HG03354 (cell line): Measurements from ENCODE around the gene LMF2.

Experiments used
- ATAC-seq: cut with Tn5 transposase; IDR thresholded peaks from one replicate; pipeline ENCODE4 v1.9.1; 2021; ENCODE audit warnings: mild to moderate bottlenecking; ENCODE audit not compliant: unreplicated experiment, poor library complexity, severe bottlenecking

Gene LMF2

GRCh38 chr22:50469377-50470305 lies 37.9 kb downstream of the LMF2 start:
- peak; percentile 63 for ATAC-seq

- ATAC-seq, result no peak
Observed at GRCh38 chr22:50468626-50469025, 38.9 kb downstream of the LMF2 start.

GRCh38 chr22:50467773-50468440 lies 39.6 kb downstream of the LMF2 start:
- no peak for ATAC-seq

GRCh38 chr22:50467341-50467740 lies 40.2 kb downstream of the LMF2 start:
- no peak for ATAC-seq

DNA sequence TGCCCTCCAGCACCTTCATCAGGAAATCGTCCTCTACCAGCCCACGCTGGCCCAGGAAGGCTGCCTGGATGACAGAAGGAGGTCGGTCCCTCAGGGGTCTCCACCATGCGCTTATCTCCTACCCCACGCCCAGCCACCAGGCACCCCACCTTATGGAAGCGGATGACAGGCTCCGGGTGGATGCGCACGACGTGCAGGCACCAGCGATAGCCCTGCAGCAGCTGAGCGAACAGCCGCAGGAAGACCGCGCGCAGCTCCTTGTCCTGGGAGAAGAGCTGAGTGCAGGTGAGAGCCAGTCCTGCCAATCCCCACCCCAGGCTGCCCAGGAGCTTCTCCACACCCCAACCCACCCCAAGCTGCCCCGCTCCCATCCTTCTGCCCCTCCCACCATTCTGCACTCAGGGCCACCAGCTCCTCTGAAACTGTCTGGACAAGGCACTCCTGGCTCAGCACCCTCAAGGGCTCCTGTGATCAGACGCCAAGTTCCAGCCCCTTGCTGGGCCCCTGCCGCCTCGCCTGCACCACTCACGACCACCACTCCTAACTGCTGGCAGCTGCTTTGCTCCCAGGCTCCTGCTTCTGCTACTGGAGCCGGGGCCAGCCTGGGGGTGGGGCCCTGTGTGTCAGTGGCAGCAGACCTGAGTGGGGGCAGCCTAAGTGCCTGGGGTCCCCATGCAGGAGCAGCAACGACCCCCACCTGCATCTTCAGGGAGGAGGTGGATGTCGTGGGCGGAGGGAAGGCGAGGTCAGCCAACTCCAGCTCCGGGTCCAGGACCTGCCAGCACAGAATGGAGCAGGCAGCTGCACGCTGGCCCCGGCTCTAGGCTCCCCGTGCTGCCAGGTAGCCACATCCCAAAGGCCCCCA lies 42.2 kb downstream of the LMF2 start:
- no peak for ATAC-seq

GRCh38 chr22:50464451-50464850 lies 43.1 kb downstream of the LMF2 start:
- no peak for ATAC-seq

DNA sequence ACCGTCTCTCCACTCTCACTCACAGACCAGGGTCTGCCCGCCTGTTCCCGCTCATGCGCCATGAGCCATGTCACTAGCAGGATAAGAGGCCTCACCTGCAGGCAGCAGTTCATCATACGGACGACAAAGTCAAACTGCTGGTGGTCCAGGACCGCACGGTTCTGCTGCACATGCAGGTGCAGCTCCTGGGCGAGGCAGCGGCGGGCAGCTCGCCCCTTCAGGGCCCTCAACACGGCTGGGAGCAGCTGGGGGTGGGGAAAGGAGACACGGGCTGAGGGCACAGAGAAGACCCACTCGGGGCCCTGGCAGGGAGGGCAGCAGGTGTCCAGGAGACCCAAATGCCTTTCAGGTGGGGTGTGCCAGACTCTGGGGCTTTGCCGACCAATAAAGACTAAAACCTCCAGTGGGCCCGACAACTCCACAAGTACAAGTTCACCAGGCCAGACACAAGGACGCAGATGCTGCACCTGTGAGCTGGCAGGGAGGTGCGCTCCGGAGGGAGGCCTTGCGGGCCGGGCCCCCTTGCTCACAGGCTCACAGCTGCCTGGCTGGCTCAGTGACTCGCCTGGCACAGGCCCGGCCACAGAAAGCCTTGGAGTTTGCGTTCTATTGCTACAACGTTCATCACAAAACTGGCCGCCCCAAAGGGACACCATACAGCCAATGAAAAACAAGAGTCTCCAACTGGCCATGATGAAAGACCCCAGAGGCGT lies 44.2 kb downstream of the LMF2 start:
- ATAC-seq, result no peak

DNA sequence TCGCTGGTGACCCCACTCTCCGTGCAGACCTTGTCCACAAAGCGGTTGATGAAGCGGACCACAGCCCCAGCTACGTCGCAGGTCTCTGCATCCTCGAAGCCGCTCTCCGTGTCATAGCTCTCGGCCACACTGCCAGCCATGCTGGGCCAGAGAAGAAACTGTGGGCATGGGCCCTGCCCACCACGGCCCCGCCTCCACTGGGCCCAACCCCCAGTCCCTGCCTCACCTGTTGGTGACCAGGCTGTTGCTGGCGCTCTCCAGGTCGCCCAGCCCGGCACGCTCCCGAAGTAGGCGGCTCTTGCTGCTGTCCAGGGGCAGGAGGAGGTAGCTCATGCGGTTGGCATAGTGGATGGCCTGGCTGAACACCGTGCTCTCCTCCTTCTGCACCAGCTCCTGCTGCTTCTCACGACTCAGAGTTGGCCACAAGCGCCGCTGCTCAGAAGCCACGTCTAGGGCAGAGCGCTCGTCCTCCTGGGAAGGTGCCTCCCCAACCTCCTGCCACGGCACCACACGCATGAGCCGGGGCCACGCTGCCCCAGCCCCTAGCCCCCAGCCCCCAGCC lies 45.4 kb downstream of the LMF2 start:
- no peak for ATAC-seq

GRCh38 chr22:50461536-50461935 lies 46.0 kb downstream of the LMF2 start:
- ATAC-seq, result no peak

DNA sequence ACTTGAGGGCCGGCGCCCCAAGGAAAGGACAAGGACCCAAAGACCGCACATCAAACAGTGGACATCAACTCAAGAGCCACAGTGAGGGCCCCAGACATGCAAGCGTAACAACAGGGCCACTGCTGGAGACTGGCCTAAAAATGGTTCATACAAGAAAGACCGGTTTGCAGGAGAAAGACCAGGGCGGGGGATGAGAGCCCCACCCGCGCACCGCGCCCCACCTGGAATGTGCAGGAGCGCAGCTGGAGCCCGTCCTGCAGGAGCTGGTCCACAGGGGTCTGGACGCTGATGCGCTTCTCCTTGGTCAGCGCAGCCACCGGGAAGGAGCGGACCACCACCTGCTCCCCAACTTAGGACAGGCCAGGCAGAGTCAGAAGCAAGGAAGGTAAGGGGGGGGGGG lies 46.6 kb downstream of the LMF2 start:
- no peak for ATAC-seq

GRCh38 chr22:50459496-50460140 lies 47.9 kb downstream of the LMF2 start:
- ATAC-seq, result no peak

DNA sequence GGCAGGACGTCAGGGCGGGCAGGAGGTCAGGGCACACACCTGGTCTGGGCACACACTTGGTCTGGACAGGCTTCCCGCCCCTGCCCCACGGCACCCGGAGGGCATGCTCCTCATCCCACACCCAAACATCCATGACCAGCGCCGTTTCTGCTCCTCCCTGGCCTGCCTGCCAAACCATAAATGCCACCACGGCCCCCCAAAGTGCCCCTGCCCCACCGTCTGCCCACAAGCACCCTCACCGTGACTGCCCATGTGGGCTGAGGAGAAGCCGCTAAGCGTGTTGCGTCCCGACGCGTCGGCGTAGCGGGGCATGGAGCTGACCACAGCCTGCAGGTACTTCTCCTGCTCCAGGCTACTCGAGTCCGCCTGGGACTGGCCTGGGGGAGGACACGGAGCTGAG lies 48.5 kb downstream of the LMF2 start:
- no peak for ATAC-seq

DNA sequence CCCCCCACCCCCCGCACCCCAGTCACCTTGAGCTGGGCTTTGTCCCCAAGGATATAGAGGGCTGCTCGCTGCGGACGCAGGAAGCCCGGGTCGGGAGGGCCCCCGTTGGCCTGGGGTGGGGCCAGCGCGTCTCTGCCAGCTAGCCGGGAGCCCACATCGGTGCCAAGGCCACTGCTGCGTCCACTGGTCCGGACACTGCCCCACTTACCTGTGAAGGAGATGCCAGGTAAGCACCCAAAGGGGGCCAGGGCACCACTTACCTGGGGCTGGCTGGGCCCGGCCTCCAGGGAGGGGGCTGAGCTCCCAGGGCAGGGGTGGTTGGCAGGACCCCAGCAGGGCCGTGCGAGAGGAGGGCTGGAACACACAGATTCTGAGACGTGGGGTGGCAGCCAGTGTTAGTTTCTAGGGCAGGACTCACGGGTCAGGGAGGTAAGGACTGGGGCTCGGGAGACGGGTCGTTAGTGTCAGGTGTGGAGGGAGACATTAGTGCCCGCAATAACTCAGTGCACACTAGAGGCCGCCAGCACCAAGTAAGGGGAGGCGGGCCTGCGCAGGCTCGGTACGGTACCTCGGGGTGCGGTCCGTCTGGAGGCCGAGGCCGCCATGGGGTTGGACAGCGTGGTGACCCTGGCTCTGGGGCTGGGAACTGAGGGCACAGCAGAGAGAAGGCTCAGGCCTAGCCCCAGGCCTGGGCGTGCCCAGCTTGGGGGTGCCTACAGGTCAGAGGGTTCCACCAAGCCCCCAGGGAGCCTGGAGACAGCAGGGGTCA lies 50.9 kb downstream of the LMF2 start:
- ATAC-seq, result no peak

GRCh38 chr22:50456026-50456425 lies 51.5 kb downstream of the LMF2 start:
- no peak for ATAC-seq

DNA sequence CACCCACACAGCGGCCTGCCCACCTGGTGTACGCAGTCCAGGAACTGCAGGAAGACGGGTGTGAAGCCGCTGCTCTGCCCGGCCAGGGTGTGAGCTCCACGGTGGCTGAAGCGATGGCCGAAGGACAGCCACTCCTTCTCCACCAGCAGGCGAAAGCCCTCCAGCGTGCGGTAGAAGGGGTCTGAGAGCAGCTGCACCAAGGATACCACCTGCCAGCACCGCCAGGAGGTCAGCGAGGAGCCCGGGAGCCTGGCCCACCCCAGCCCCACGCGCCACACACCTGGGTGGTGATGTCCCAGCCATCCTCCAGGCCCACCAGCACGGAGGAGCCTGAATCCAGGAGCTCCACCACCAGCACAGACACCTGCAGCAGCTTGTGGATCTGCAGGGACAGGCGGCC lies 52.3 kb downstream of the LMF2 start:
- ATAC-seq, result no peak

- ATAC-seq, result no peak
Observed at GRCh38 chr22:50454556-50455075, 52.9 kb downstream of the LMF2 start.
